ENCODE data around the gene TMEM132C.

DNA sequence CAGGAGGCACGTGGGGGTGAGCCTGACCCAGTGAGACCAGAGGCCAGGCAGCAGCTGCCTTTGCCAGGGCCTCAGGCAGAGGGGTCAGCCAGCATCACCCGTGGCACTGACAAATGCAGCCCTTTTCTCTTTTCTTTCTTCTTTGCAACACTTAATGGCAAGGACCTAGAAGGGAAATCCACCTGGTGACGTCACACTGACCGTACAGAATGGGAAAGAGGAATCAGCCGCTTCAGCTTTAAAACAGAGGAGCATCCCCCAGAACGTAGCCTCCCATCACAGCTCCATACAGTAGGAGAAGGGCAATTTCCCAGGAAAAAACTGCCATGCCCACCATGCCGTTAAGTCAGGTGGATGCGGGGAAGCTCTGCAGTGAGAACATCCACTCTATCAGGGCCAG, 328.6 kb downstream of the TMEM132C start:
- no peak for TF ChIP-seq POLR2AphosphoS5 (IDR thresholded peaks at IDR 0.05; ENCODE audit: low read depth, low read length)
- TF ChIP-seq, protein P1, sequence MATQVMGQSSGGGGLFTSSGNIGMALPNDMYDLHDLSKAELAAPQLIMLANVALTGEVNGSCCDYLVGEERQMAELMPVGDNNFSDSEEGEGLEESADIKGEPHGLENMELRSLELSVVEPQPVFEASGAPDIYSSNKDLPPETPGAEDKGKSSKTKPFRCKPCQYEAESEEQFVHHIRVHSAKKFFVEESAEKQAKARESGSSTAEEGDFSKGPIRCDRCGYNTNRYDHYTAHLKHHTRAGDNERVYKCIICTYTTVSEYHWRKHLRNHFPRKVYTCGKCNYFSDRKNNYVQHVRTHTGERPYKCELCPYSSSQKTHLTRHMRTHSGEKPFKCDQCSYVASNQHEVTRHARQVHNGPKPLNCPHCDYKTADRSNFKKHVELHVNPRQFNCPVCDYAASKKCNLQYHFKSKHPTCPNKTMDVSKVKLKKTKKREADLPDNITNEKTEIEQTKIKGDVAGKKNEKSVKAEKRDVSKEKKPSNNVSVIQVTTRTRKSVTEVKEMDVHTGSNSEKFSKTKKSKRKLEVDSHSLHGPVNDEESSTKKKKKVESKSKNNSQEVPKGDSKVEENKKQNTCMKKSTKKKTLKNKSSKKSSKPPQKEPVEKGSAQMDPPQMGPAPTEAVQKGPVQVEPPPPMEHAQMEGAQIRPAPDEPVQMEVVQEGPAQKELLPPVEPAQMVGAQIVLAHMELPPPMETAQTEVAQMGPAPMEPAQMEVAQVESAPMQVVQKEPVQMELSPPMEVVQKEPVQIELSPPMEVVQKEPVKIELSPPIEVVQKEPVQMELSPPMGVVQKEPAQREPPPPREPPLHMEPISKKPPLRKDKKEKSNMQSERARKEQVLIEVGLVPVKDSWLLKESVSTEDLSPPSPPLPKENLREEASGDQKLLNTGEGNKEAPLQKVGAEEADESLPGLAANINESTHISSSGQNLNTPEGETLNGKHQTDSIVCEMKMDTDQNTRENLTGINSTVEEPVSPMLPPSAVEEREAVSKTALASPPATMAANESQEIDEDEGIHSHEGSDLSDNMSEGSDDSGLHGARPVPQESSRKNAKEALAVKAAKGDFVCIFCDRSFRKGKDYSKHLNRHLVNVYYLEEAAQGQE (IDR thresholded peaks at IDR 0.05; ENCODE audit: insufficient read depth in 1 of 2, low read depth in 2 of 2, low read length in 2 of 2) = no peak
